Measurements from ENCODE around the gene CNOT4. TPM values are rescaled to one million over a fixed set of nuclear protein-coding genes. Genes with fewer than 3 reads are reported as not detected.

CNOT4 gene
- polyA plus RNA-seq, 2 of the 4 experiments (the other 2 are of a cell fraction) = 10.0 to 16.4 TPM

GRCh38 chr7:135517060-135517459, 7.2 kb upstream of the CNOT4 start (continued):
- TF ChIP-seq CHD4 (IDR thresholded peaks at IDR 0.05; ENCODE audit: borderline replicate concordance) (no peak), CHD2 (IDR thresholded peaks at IDR 0.05; ENCODE audit: low read length, partially characterized antibody) (no peak), PBX3 (IDR thresholded peaks at IDR 0.05) (no peak)

- Histone ChIP-seq H3K4me2 (no peak overlapping the region), H3K27ac (no peak overlapping the region), H3K4me1 (peaks cover 4% of the 10 kb centered on the region; the same call in 1 of the 3 replicates), H3K4me3 (no peak overlapping the region), H3K9me3 (no peaks in the 10 kb centered on the region)
- ChIA-PET CTCF (no interaction called here), POLR2A (no interaction called here)
- FAIRE-seq = no peak
- 42% methylated on average over 3 of the region's 3 CpGs for WGBS (ENCODE audit: missing lambda C conversion rate)
- TF ChIP-seq RARB (CRISPR knock-in tag; IDR thresholded peaks at IDR 0.05) (no peak), NPAS2 (CRISPR knock-in tag; IDR thresholded peaks at IDR 0.05; ENCODE audit: borderline replicate concordance) (no peak), JUNB (IDR thresholded peaks at IDR 0.05) (no peak), CBX8 (IDR thresholded peaks at IDR 0.05) (no peak), USF2 (IDR thresholded peaks at IDR 0.05) (no peak), ZFP36 (IDR thresholded peaks at IDR 0.05; ENCODE audit: borderline replicate concordance, partially characterized antibody) (no peak), FOSL2 (IDR thresholded peaks at IDR 0.05) (no peak), FOSL2 (CRISPR knock-in tag; IDR thresholded peaks at IDR 0.05) (no peak), GATA3 (IDR thresholded peaks at IDR 0.05; ENCODE audit: borderline replicate concordance) (no peak), SMC3 (IDR thresholded peaks at IDR 0.05) (no peak), ATOH8 (CRISPR knock-in tag; IDR thresholded peaks at IDR 0.05; ENCODE audit: low read depth) (no peak), ZC3H11A (IDR thresholded peaks at IDR 0.05) (no peak), HDAC2 (IDR thresholded peaks at IDR 0.05) (no peak), E2F6 (IDR thresholded peaks at IDR 0.05; ENCODE audit: borderline replicate concordance, low read depth) (no peak), ZSCAN20 (CRISPR knock-in tag; IDR thresholded peaks at IDR 0.05) (no peak)
- DNase-seq (ENCODE audit: low read depth in 1 of 2, low spot score in 1 of 2) = no peak
- no peak for ATAC-seq
These were observed 5.0 kb upstream of the CNOT4 start for GRCh38 chr7:135514856-135515255.

- POLR2A ChIA-PET = no interaction called here
- peak; percentile 33 to 39; a peak in 4 of 6 replicates for ATAC-seq
- 94% methylated on average over 2 of the region's 2 CpGs for WGBS (ENCODE audit: missing lambda C conversion rate)
These were observed 2.4 kb upstream of the CNOT4 start for GRCh38 chr7:135512135-135512887.

More at GRCh38 chr7:135512135-135512887, 2.4 kb upstream of the CNOT4 start:
- no peak for FAIRE-seq
- Histone ChIP-seq H3K27ac (no peak overlapping the region), H3K4me3 (no peak overlapping the region), H3K4me1 (peaks cover 15% of the 10 kb centered on the region), H3K9me3 (no peaks in the 10 kb centered on the region), H3K4me2 (no peak overlapping the region)
- CTCF ChIA-PET = interaction anchor here (0.6 to 1.0 kb wide), 5 partner anchors 9 to 135 kb away, joined by 3 to 5 read pairs (median 5); no protein-coding TSS in a partner anchor
- DNase-seq (ENCODE audit: low read depth in 1 of 2, low spot score in 1 of 2) = peak; percentile 69 to 90
- TF ChIP-seq FOXS1 (CRISPR knock-in tag; IDR thresholded peaks at IDR 0.05) (peak; percentile 40; the same call in 1 of the 2 replicates), RAD21 (conservative IDR thresholded peaks at IDR 0.05 in 1 of 2, IDR thresholded peaks at IDR 0.05 in 1 of 2) (peak; percentile 73 to 76), FOSL2 (IDR thresholded peaks at IDR 0.05) (no peak), FOSL2 (CRISPR knock-in tag; IDR thresholded peaks at IDR 0.05) (peak; percentile 64), TP53 (CRISPR knock-in tag; IDR thresholded peaks at IDR 0.05) (no peak), MAFK (IDR thresholded peaks at IDR 0.05; ENCODE audit: partially characterized antibody) (peak; percentile 93), EHMT2 (IDR thresholded peaks at IDR 0.05; ENCODE audit: low read depth) (no peak), CTCF (IDR thresholded peaks at IDR 0.05) (peak; percentile 76), SMC3 (IDR thresholded peaks at IDR 0.05) (peak; percentile 40; the same call in 2 of the 3 replicates), NFE2L2 (conservative IDR thresholded peaks at IDR 0.05; ENCODE audit: low read length) (peak; percentile 93)
